HepG2 (cell line): ENCODE data around the gene DISP2. TPM values are rescaled to one million over a fixed set of nuclear protein-coding genes. Genes with fewer than 3 reads are reported as not detected.

ENCODE experiments used
- FOXJ3 ChIP-seq: sonication (generic); formaldehyde crosslinking; IDR thresholded peaks from 2 replicates; pipeline ENCODE4 v1.4.0; 2020; ENCODE audit warnings: missing genetic modification reagents, mild to moderate bottlenecking, borderline replicate concordance
- IKZF4 ChIP-seq: sonication (generic); formaldehyde crosslinking; IDR thresholded peaks from 2 replicates; pipeline ENCODE4 v1.5.1; 2020; ENCODE audit warnings: borderline replicate concordance, mild to moderate bottlenecking, low read depth, missing genetic modification reagents; ENCODE audit errors: not compliant biosample characterization
- JARID2 ChIP-seq: sonication (generic); formaldehyde crosslinking; IDR thresholded peaks from 2 replicates; pipeline ENCODE4 v1.8.1; 2023; ENCODE audit warnings: missing genetic modification reagents, inconsistent platforms; ENCODE audit not compliant: insufficient replicate concordance
- RELA ChIP-seq: sonication (generic); formaldehyde crosslinking; IDR thresholded peaks from 2 replicates; pipeline ENCODE4 v1.4.0; 2020; ENCODE audit warnings: missing genetic modification reagents
- RORA ChIP-seq: sonication (generic); formaldehyde crosslinking; IDR thresholded peaks from 2 replicates; pipeline ENCODE4 v1.5.0; 2020; ENCODE audit warnings: mild to moderate bottlenecking, missing genetic modification reagents, moderate library complexity
- SMARCE1 ChIP-seq: fragments of 450-650 bp; IDR thresholded peaks from 2 replicates; pipeline ENCODE4 v1.6.1; 2017; ENCODE audit warnings: borderline replicate concordance
- TCF12 ChIP-seq, 2 experiments: fragments of 450-650 bp in 1 of 2; sonication (generic) in 1 of 2; formaldehyde crosslinking in 1 of 2; IDR thresholded peaks; 2 replicates each; pipeline versions ENCODE4 v1.6.1 to v1.8.0; 2017 to 2022; ENCODE audit warnings: antibody characterized with exemption in 1 of 2, mild to moderate bottlenecking in 1 of 2, missing genetic modification reagents in 1 of 2, moderate library complexity in 1 of 2
- WIZ ChIP-seq: sonication (generic); formaldehyde crosslinking; IDR thresholded peaks from 2 replicates; pipeline ENCODE4 v1.5.1; 2020; ENCODE audit warnings: mild to moderate bottlenecking, missing genetic modification reagents
- ZFP62 ChIP-seq: sonication (generic); formaldehyde crosslinking; IDR thresholded peaks from 2 replicates; pipeline ENCODE4 v1.4.0; 2020; ENCODE audit warnings: missing genetic modification reagents
- ZNF124 ChIP-seq: sonication (generic); formaldehyde crosslinking; IDR thresholded peaks from 2 replicates; pipeline ENCODE4 v1.4.0; 2020; ENCODE audit warnings: missing genetic modification reagents
- ZNF138 ChIP-seq: sonication (generic); formaldehyde crosslinking; IDR thresholded peaks from 2 replicates; pipeline ENCODE4 v1.5.0; 2020; ENCODE audit warnings: mild to moderate bottlenecking, low read depth, missing genetic modification reagents
- ZNF17 ChIP-seq: sonication (generic); formaldehyde crosslinking; IDR thresholded peaks from 2 replicates; pipeline ENCODE4 v1.5.0; 2020; ENCODE audit warnings: mild to moderate bottlenecking, missing genetic modification reagents
- polyA plus RNA-seq, 8 experiments: library from polyadenylated mRNA; depleted of rRNA in 3 of 8; stranded (reverse) in 7 of 8; unstranded in 1 of 8; fragments of >200 nt; fragmentation: Illumina TruSeq in 4 of 8; extraction: Trizol in 4 of 8; gene quantifications; 2 replicates each; pipeline versions ENCODE4 v1.2.1 to v1.2.3, GENCODE V29; 2011 to 2016; ENCODE audit warnings: low read depth in 4 of 8, missing spikeins in 1 of 8, mixed read lengths in 1 of 8; ENCODE audit not compliant: insufficient read depth in 1 of 8
- total RNA-seq, 5 experiments: library from RNA; depleted of rRNA; stranded (reverse); fragments of >200 nt; fragmentation: Illumina TruSeq; extraction: Trizol; gene quantifications; 2 replicates each; pipeline ENCODE4 v1.2.3, GENCODE V29; 2016; ENCODE audit warnings: low read depth in 1 of 5
- TF ChIP-seq, protein P1 (sequence below): sonication (generic); formaldehyde crosslinking; IDR thresholded peaks from 2 replicates; pipeline ENCODE4 v1.4.0; 2020; ENCODE audit warnings: missing genetic modification reagents, borderline replicate concordance
- TF ChIP-seq, protein P2 (sequence below): sonication (generic); formaldehyde crosslinking; IDR thresholded peaks from 2 replicates; pipeline ENCODE4 v1.5.1; 2020; ENCODE audit warnings: missing genetic modification reagents, mild to moderate bottlenecking, borderline replicate concordance
- TF ChIP-seq, protein P3 (sequence below): sonication (generic); formaldehyde crosslinking; IDR thresholded peaks from 2 replicates; pipeline ENCODE4 v1.5.0; 2020; ENCODE audit warnings: missing genetic modification reagents, mild to moderate bottlenecking, borderline replicate concordance
- TF ChIP-seq, protein P4 (sequence below): sonication (generic); formaldehyde crosslinking; IDR thresholded peaks from 2 replicates; pipeline ENCODE4 v1.4.0; 2020; ENCODE audit warnings: mild to moderate bottlenecking, missing genetic modification reagents
- TF ChIP-seq, protein P5 (sequence below): sonication (generic); formaldehyde crosslinking; IDR thresholded peaks from 2 replicates; pipeline ENCODE4 v1.8.1; 2023; ENCODE audit warnings: mild to moderate bottlenecking, missing genetic modification reagents

DISP2 gene
- total and polyA plus RNA-seq, 2 of the 13 experiments (the other 11 are each of a cell fraction or from before 2014, with no cell fraction given) = 0.09 to 0.32 TPM

DNA sequence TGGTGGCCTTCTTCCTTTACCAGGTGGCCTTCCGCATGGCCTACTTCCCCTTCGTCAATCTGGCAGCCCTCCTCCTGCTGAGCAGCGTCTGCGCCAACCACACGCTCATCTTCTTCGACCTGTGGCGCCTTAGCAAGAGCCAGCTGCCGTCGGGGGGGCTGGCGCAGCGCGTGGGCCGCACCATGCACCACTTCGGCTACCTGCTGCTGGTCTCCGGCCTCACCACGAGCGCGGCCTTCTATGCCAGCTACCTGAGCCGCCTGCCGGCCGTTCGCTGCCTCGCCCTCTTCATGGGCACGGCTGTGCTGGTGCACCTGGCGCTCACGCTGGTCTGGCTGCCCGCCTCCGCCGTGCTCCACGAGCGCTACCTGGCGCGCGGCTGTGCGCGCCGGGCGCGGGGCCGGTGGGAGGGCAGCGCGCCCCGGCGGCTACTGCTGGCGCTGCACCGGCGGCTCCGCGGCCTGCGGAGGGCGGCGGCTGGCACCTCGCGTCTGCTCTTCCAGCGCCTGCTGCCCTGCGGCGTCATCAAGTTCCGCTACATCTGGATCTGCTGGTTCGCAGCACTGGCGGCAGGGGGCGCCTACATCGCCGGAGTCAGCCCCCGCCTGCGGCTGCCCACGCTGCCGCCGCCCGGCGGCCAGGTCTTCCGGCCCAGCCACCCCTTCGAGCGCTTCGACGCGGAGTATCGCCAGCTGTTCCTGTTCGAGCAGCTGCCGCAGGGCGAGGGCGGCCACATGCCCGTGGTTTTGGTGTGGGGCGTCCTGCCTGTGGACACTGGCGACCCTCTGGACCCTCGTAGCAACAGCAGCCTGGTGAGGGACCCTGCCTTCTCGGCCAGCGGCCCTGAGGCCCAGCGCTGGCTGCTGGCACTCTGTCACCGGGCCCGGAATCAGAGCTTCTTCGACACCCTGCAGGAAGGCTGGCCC, 9.9 kb downstream of the DISP2 start (continued):
- 0 out of 2 replicates have a peak, but pooled peaks have one; percentile 36 for TF ChIP-seq FOXJ3
- no peak for TF ChIP-seq ZFP62 (CRISPR knock-in tag)
- TF ChIP-seq WIZ (CRISPR knock-in tag) = peak; percentile 66; the same call in 1 of the 2 replicates
- TF ChIP-seq, protein P1, sequence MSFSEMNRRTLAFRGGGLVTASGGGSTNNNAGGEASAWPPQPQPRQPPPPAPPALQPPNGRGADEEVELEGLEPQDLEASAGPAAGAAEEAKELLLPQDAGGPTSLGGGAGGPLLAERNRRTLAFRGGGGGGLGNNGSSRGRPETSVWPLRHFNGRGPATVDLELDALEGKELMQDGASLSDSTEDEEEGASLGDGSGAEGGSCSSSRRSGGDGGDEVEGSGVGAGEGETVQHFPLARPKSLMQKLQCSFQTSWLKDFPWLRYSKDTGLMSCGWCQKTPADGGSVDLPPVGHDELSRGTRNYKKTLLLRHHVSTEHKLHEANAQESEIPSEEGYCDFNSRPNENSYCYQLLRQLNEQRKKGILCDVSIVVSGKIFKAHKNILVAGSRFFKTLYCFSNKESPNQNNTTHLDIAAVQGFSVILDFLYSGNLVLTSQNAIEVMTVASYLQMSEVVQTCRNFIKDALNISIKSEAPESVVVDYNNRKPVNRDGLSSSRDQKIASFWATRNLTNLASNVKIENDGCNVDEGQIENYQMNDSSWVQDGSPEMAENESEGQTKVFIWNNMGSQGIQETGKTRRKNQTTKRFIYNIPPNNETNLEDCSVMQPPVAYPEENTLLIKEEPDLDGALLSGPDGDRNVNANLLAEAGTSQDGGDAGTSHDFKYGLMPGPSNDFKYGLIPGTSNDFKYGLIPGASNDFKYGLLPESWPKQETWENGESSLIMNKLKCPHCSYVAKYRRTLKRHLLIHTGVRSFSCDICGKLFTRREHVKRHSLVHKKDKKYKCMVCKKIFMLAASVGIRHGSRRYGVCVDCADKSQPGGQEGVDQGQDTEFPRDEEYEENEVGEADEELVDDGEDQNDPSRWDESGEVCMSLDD (CRISPR knock-in tag) = peak; percentile 88
- TF ChIP-seq, protein P2, sequence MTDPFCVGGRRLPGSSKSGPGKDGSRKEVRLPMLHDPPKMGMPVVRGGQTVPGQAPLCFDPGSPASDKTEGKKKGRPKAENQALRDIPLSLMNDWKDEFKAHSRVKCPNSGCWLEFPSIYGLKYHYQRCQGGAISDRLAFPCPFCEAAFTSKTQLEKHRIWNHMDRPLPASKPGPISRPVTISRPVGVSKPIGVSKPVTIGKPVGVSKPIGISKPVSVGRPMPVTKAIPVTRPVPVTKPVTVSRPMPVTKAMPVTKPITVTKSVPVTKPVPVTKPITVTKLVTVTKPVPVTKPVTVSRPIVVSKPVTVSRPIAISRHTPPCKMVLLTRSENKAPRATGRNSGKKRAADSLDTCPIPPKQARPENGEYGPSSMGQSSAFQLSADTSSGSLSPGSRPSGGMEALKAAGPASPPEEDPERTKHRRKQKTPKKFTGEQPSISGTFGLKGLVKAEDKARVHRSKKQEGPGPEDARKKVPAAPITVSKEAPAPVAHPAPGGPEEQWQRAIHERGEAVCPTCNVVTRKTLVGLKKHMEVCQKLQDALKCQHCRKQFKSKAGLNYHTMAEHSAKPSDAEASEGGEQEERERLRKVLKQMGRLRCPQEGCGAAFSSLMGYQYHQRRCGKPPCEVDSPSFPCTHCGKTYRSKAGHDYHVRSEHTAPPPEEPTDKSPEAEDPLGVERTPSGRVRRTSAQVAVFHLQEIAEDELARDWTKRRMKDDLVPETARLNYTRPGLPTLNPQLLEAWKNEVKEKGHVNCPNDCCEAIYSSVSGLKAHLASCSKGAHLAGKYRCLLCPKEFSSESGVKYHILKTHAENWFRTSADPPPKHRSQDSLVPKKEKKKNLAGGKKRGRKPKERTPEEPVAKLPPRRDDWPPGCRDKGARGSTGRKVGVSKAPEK (CRISPR knock-in tag) = no peak
- TF ChIP-seq, protein P3, sequence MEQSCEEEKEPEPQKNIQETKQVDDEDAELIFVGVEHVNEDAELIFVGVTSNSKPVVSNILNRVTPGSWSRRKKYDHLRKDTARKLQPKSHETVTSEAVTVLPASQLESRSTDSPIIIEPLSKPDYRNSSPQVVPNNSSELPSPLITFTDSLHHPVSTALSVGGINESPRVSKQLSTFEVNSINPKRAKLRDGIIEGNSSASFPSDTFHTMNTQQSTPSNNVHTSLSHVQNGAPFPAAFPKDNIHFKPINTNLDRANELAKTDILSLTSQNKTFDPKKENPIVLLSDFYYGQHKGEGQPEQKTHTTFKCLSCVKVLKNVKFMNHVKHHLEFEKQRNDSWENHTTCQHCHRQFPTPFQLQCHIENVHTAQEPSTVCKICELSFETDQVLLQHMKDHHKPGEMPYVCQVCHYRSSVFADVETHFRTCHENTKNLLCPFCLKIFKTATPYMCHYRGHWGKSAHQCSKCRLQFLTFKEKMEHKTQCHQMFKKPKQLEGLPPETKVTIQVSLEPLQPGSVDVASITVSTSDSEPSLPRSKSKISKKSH (CRISPR knock-in tag) = peak; percentile 95
- TF ChIP-seq RORA (CRISPR knock-in tag) = no peak
- TF ChIP-seq ZNF17 (CRISPR knock-in tag) = peak; percentile 79; the same call in 1 of the 2 replicates
- TF ChIP-seq SMARCE1 = no peak
- TF ChIP-seq ZNF138 (CRISPR knock-in tag) = peak; percentile 83; the same call in 1 of the 2 replicates
- no peak for TF ChIP-seq RELA (CRISPR knock-in tag)
- TF ChIP-seq TCF12 (IDR thresholded peaks at IDR 0.05) = no peak
- TF ChIP-seq TCF12 (CRISPR knock-in tag; IDR thresholded peaks at IDR 0.05) = no peak
- peak; percentile 92 for TF ChIP-seq JARID2 (CRISPR knock-in tag)
- TF ChIP-seq, protein P4, sequence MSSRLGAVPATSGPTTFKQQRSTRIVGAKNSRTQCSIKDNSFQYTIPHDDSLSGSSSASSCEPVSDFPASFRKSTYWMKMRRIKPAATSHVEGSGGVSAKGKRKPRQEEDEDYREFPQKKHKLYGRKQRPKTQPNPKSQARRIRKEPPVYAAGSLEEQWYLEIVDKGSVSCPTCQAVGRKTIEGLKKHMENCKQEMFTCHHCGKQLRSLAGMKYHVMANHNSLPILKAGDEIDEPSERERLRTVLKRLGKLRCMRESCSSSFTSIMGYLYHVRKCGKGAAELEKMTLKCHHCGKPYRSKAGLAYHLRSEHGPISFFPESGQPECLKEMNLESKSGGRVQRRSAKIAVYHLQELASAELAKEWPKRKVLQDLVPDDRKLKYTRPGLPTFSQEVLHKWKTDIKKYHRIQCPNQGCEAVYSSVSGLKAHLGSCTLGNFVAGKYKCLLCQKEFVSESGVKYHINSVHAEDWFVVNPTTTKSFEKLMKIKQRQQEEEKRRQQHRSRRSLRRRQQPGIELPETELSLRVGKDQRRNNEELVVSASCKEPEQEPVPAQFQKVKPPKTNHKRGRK (CRISPR knock-in tag) = no peak
- TF ChIP-seq, protein P5, sequence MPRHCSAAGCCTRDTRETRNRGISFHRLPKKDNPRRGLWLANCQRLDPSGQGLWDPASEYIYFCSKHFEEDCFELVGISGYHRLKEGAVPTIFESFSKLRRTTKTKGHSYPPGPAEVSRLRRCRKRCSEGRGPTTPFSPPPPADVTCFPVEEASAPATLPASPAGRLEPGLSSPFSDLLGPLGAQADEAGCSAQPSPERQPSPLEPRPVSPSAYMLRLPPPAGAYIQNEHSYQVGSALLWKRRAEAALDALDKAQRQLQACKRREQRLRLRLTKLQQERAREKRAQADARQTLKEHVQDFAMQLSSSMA (CRISPR knock-in tag) = no peak; the same call in 1 of the 2 replicates
- peak; percentile 97 for TF ChIP-seq IKZF4 (CRISPR knock-in tag)
- TF ChIP-seq ZNF124 (CRISPR knock-in tag) = peak; percentile 88; the same call in 1 of the 2 replicates
